Astrocyte (in vitro differentiated cells and primary cell): Measurements from ENCODE around the gene TWF2. TPM values are rescaled to one million over a fixed set of nuclear protein-coding genes. Genes with fewer than 3 reads are reported as not detected.

Experiments used
- DNase-seq: peaks from one replicate; pipeline ENCODE4 v3.0.0-alpha.2; 2010; ENCODE audit warnings: low read depth
- FAIRE-seq: peaks from 2 replicates; lab custom pipeline; 2011; peaks lifted over from hg19 to GRCh38; lab: Jason Lieb, UNC
- H2AFZ ChIP-seq: 2 replicates; pipeline ENCODE4 v1.6.0; 2012; ENCODE audit warnings: low read depth, low read length, inconsistent platforms
- H3K27ac ChIP-seq: 2 replicates; pipeline ENCODE4 v1.5.1; 2011; ENCODE audit warnings: low read depth, low read length, inconsistent platforms
- H3K27me3 ChIP-seq: 2 replicates; pipeline ENCODE4 v1.6.0; 2011; ENCODE audit warnings: low read length, inconsistent platforms; ENCODE audit not compliant: insufficient read depth
- H3K36me3 ChIP-seq: 2 replicates; pipeline ENCODE4 v1.5.1; 2011; ENCODE audit warnings: low read length, inconsistent platforms; ENCODE audit not compliant: insufficient read depth
- H3K4me1 ChIP-seq: 2 replicates; pipeline ENCODE4 v1.5.1; 2011; ENCODE audit warnings: low read length, inconsistent platforms; ENCODE audit not compliant: insufficient read depth
- H3K4me2 ChIP-seq: 2 replicates; pipeline ENCODE4 v1.6.0; 2012; ENCODE audit warnings: low read length, inconsistent platforms
- H3K4me3 ChIP-seq: 2 replicates; pipeline ENCODE4 v1.5.1; 2011; ENCODE audit warnings: low read depth, mild to moderate bottlenecking, low read length, inconsistent platforms; ENCODE audit not compliant: insufficient read depth
- H3K79me2 ChIP-seq: 2 replicates; pipeline ENCODE4 v1.6.0; 2012; ENCODE audit warnings: mild to moderate bottlenecking, low read length, inconsistent platforms; ENCODE audit not compliant: insufficient read depth
- H3K9ac ChIP-seq: 2 replicates; pipeline ENCODE4 v1.6.0; 2012; ENCODE audit warnings: mild to moderate bottlenecking, low read length, inconsistent platforms
- H3K9me3 ChIP-seq: 2 replicates; pipeline ENCODE4 v1.5.1; 2012; ENCODE audit warnings: low read depth, mild to moderate bottlenecking, low read length, inconsistent platforms; ENCODE audit not compliant: insufficient read depth
- H4K20me1 ChIP-seq: 2 replicates; pipeline ENCODE4 v1.6.0; 2012; ENCODE audit warnings: low read length, inconsistent platforms; ENCODE audit not compliant: insufficient read depth
- H3K27ac Mint-ChIP-seq: one replicate; pipeline ENCODE4 v1.8.0; 2021; ENCODE audit warnings: mild to moderate bottlenecking, mixed read lengths; ENCODE audit not compliant: unreplicated experiment
- H3K27me3 Mint-ChIP-seq: one replicate; pipeline ENCODE4 v1.8.0; 2021; ENCODE audit warnings: low read depth, mixed read lengths; ENCODE audit not compliant: unreplicated experiment
- H3K36me3 Mint-ChIP-seq: one replicate; pipeline ENCODE4 v1.8.0; 2021; ENCODE audit warnings: low read depth, mixed read lengths; ENCODE audit not compliant: unreplicated experiment
- H3K4me1 Mint-ChIP-seq: one replicate; pipeline ENCODE4 v1.8.0; 2021; ENCODE audit warnings: low read depth, mixed read lengths; ENCODE audit not compliant: unreplicated experiment
- H3K4me3 Mint-ChIP-seq: one replicate; pipeline ENCODE4 v1.8.0; 2021; ENCODE audit warnings: mild to moderate bottlenecking, moderate library complexity, mixed read lengths; ENCODE audit not compliant: unreplicated experiment
- H3K9me3 Mint-ChIP-seq: one replicate; pipeline ENCODE4 v1.8.0; 2021; ENCODE audit warnings: mild to moderate bottlenecking, mixed read lengths; ENCODE audit not compliant: unreplicated experiment
- CTCF ChIP-seq: IDR thresholded peaks from 2 replicates; pipeline ENCODE4 v1.5.1; 2011; ENCODE audit warnings: low read depth, mild to moderate bottlenecking, inconsistent platforms, low read length, moderate library complexity; ENCODE audit not compliant: insufficient read depth
- EZH2 ChIP-seq: IDR thresholded peaks from 2 replicates; pipeline ENCODE4 v1.6.1; 2012; ENCODE audit warnings: mild to moderate bottlenecking, low read length, inconsistent platforms; ENCODE audit not compliant: insufficient read depth
- total RNA-seq: library from RNA; stranded (reverse); gene quantifications from 2 replicates; pipeline ENCODE4 v1.2.1, GENCODE V29; 2021

The TWF2 gene
- total RNA-seq, 1 donor from 2014 or later: 103 TPM

GRCh38 chr3:52270252-52270754, 31.3 kb upstream of the TWF2 start:
- DNase-seq (no peak), FAIRE-seq (no peak)
- H3K36me3 Mint-ChIP-seq: peaks cover 16% of the 10 kb centered on the region
- no peak overlapping the region for H2AFZ ChIP-seq
- no peak overlapping the region for H3K4me2 ChIP-seq
- H3K4me3 Mint-ChIP-seq: no peak overlapping the region
- H4K20me1 ChIP-seq: peaks cover 95% of the 10 kb centered on the region
- no peak overlapping the region for H3K27ac ChIP-seq
- TF ChIP-seq CTCF: no peak
- no peak overlapping the region for H3K4me3 ChIP-seq
- H3K9me3 ChIP-seq: no peaks in the 10 kb centered on the region
- H3K27me3 ChIP-seq: no peaks in the 10 kb centered on the region
- peaks cover 96% of the 10 kb centered on the region for H3K79me2 ChIP-seq
- peaks cover 5% of the 10 kb centered on the region for H3K4me1 Mint-ChIP-seq
- no peaks in the 10 kb centered on the region for H3K4me1 ChIP-seq
- no peak overlapping the region for H3K9ac ChIP-seq
- peaks cover 58% of the 10 kb centered on the region for H3K36me3 ChIP-seq
- no peaks in the 10 kb centered on the region for H3K9me3 Mint-ChIP-seq
- H3K27me3 Mint-ChIP-seq: no peaks in the 10 kb centered on the region
- H3K27ac Mint-ChIP-seq: no peak overlapping the region

- H3K4me1 Mint-ChIP-seq: peaks cover 5% of the 10 kb centered on the region
- H3K9me3 Mint-ChIP-seq: no peaks in the 10 kb centered on the region
- peaks cover 91% of the 10 kb centered on the region for H4K20me1 ChIP-seq
- no peaks in the 10 kb centered on the region for H3K27me3 Mint-ChIP-seq
- TF ChIP-seq CTCF: no peak
- TF ChIP-seq EZH2: no peak
- peaks cover 58% of the 10 kb centered on the region for H3K36me3 ChIP-seq
- no peak overlapping the region for H3K9ac ChIP-seq
- no peak overlapping the region for H3K4me2 ChIP-seq
- no peak overlapping the region for H3K27ac ChIP-seq
- no peak overlapping the region for H2AFZ ChIP-seq
- H3K27ac Mint-ChIP-seq: no peak overlapping the region
- H3K4me3 Mint-ChIP-seq: no peak overlapping the region
- FAIRE-seq (no peak), DNase-seq (no peak)
- no peak overlapping the region for H3K4me3 ChIP-seq
- peaks cover 93% of the 10 kb centered on the region for H3K79me2 ChIP-seq
- no peaks in the 10 kb centered on the region for H3K9me3 ChIP-seq
- H3K27me3 ChIP-seq: no peaks in the 10 kb centered on the region
- H3K4me1 ChIP-seq: no peaks in the 10 kb centered on the region
- peaks cover 16% of the 10 kb centered on the region for H3K36me3 Mint-ChIP-seq
Measured at GRCh38 chr3:52269776-52270175, 30.8 kb upstream of the TWF2 start.

GRCh38 chr3:52268036-52268435, 29.1 kb upstream of the TWF2 start:
- Histone ChIP-seq H3K9me3 (no peaks in the 10 kb centered on the region), H3K4me3 (no peak overlapping the region), H3K27ac (no peak overlapping the region), H4K20me1 (peaks cover 91% of the 10 kb centered on the region), H3K36me3 (peaks cover 69% of the 10 kb centered on the region), H3K79me2 (peaks cover 93% of the 10 kb centered on the region), H3K4me1 (no peaks in the 10 kb centered on the region), H3K27me3 (no peaks in the 10 kb centered on the region), H3K9ac (no peak overlapping the region), H3K4me2 (no peak overlapping the region), H2AFZ (no peak overlapping the region)
- peaks cover 2% of the 10 kb centered on the region for H3K4me1 Mint-ChIP-seq
- H3K27me3 Mint-ChIP-seq: no peaks in the 10 kb centered on the region
- H3K27ac Mint-ChIP-seq: no peak overlapping the region
- H3K4me3 Mint-ChIP-seq: no peak overlapping the region
- TF ChIP-seq EZH2 (no peak), CTCF (no peak)
- DNase-seq: no peak
- peaks cover 22% of the 10 kb centered on the region for H3K36me3 Mint-ChIP-seq
- H3K9me3 Mint-ChIP-seq: no peaks in the 10 kb centered on the region
- no peak for FAIRE-seq
